ENCODE results near the gene NPLOC4. TPM values are rescaled to one million over a fixed set of nuclear protein-coding genes. Genes with fewer than 3 reads are reported as not detected.

Gene NPLOC4
- total and polyA plus RNA-seq, 4 donors: 23.5 to 67.4 (median 50.6) TPM

DNA sequence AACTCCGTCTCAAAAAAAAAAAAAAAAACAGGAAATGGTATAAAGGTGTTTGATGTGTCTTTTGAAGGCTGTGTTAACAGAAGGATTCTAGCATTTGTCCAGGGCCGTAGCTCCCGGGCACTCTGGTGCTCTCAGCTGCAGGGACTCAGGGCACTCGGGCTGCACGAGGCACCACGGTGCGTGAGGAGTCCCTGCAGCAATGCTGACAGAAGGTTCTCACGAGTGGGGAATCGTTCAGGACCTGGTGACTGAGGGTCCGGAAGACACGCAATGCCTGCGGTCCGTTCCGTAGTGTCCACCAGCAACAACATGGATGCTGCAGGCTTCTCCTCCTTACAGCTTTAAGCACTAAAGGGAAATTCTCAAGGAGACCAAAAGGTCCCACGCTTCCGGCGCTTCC is 72.1 kb downstream of the NPLOC4 start:
- peaks cover 13 to 56% (median 39%) of the 10 kb centered on the region in 4 donors for H3K36me3 ChIP-seq (ENCODE audit: control insufficient read depth in 4 of 4, insufficient read depth in 3 of 4, low read depth in 1 of 4, low read length in 3 of 4)
- no peak overlapping the region for H3K27ac ChIP-seq (ENCODE audit: low read depth in 1 of 2, low read length in 2 of 2)

More for the DNA sequence above, 72.1 kb downstream of the NPLOC4 start:
- H3K9me3 ChIP-seq (ENCODE audit: control insufficient read depth in 4 of 4, low read length in 3 of 4): no peaks in the 10 kb centered on the region
- peaks cover 6 to 31% (median 25%) of the 10 kb centered on the region in 4 donors for H3K4me1 ChIP-seq (ENCODE audit: control insufficient read depth in 4 of 4, insufficient read depth in 4 of 4, low read length in 3 of 4)
- no peak overlapping the region for H3K4me3 ChIP-seq (ENCODE audit: low read depth in 1 of 3, low read length in 3 of 3)
- H3K9ac ChIP-seq (ENCODE audit: low read depth in 1 of 2, low read length in 2 of 2): no peak overlapping the region
- H3K27me3 ChIP-seq (ENCODE audit: control insufficient read depth in 4 of 4, insufficient read depth in 4 of 4, low read length in 3 of 4): no peaks in the 10 kb centered on the region
- TF ChIP-seq, protein P1, sequence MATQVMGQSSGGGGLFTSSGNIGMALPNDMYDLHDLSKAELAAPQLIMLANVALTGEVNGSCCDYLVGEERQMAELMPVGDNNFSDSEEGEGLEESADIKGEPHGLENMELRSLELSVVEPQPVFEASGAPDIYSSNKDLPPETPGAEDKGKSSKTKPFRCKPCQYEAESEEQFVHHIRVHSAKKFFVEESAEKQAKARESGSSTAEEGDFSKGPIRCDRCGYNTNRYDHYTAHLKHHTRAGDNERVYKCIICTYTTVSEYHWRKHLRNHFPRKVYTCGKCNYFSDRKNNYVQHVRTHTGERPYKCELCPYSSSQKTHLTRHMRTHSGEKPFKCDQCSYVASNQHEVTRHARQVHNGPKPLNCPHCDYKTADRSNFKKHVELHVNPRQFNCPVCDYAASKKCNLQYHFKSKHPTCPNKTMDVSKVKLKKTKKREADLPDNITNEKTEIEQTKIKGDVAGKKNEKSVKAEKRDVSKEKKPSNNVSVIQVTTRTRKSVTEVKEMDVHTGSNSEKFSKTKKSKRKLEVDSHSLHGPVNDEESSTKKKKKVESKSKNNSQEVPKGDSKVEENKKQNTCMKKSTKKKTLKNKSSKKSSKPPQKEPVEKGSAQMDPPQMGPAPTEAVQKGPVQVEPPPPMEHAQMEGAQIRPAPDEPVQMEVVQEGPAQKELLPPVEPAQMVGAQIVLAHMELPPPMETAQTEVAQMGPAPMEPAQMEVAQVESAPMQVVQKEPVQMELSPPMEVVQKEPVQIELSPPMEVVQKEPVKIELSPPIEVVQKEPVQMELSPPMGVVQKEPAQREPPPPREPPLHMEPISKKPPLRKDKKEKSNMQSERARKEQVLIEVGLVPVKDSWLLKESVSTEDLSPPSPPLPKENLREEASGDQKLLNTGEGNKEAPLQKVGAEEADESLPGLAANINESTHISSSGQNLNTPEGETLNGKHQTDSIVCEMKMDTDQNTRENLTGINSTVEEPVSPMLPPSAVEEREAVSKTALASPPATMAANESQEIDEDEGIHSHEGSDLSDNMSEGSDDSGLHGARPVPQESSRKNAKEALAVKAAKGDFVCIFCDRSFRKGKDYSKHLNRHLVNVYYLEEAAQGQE (IDR thresholded peaks at IDR 0.05): no peak
- TF ChIP-seq GABPA (IDR thresholded peaks at IDR 0.05 in 1 of 2, conservative IDR thresholded peaks at IDR 0.05 in 1 of 2) (no peak), RXRA (IDR thresholded peaks at IDR 0.05) (no peak), RAD21 (IDR thresholded peaks at IDR 0.05) (no peak), HNF4A (conservative IDR thresholded peaks at IDR 0.05) (no peak), EGR1 (IDR thresholded peaks at IDR 0.05; ENCODE audit: low read depth in 2 of 2) (no peak), SP1 (IDR thresholded peaks at IDR 0.05) (no peak), NR2F2 (IDR thresholded peaks at IDR 0.05) (no peak), TAF1 (conservative IDR thresholded peaks at IDR 0.05) (no peak), FOXA2 (IDR thresholded peaks at IDR 0.05) (no peak), HNF4G (IDR thresholded peaks at IDR 0.05) (no peak), JUND (IDR thresholded peaks at IDR 0.05) (no peak), FOXA1 (IDR thresholded peaks at IDR 0.05) (no peak), YY1 (IDR thresholded peaks at IDR 0.05) (no peak)
- TF ChIP-seq, protein P2, sequence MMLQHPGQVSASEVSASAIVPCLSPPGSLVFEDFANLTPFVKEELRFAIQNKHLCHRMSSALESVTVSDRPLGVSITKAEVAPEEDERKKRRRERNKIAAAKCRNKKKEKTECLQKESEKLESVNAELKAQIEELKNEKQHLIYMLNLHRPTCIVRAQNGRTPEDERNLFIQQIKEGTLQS (IDR thresholded peaks at IDR 0.05): no peak
- TF ChIP-seq, protein P3, sequence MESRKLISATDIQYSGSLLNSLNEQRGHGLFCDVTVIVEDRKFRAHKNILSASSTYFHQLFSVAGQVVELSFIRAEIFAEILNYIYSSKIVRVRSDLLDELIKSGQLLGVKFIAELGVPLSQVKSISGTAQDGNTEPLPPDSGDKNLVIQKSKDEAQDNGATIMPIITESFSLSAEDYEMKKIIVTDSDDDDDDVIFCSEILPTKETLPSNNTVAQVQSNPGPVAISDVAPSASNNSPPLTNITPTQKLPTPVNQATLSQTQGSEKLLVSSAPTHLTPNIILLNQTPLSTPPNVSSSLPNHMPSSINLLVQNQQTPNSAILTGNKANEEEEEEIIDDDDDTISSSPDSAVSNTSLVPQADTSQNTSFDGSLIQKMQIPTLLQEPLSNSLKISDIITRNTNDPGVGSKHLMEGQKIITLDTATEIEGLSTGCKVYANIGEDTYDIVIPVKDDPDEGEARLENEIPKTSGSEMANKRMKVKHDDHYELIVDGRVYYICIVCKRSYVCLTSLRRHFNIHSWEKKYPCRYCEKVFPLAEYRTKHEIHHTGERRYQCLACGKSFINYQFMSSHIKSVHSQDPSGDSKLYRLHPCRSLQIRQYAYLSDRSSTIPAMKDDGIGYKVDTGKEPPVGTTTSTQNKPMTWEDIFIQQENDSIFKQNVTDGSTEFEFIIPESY (IDR thresholded peaks at IDR 0.05): no peak
- TF ChIP-seq, protein P4, sequence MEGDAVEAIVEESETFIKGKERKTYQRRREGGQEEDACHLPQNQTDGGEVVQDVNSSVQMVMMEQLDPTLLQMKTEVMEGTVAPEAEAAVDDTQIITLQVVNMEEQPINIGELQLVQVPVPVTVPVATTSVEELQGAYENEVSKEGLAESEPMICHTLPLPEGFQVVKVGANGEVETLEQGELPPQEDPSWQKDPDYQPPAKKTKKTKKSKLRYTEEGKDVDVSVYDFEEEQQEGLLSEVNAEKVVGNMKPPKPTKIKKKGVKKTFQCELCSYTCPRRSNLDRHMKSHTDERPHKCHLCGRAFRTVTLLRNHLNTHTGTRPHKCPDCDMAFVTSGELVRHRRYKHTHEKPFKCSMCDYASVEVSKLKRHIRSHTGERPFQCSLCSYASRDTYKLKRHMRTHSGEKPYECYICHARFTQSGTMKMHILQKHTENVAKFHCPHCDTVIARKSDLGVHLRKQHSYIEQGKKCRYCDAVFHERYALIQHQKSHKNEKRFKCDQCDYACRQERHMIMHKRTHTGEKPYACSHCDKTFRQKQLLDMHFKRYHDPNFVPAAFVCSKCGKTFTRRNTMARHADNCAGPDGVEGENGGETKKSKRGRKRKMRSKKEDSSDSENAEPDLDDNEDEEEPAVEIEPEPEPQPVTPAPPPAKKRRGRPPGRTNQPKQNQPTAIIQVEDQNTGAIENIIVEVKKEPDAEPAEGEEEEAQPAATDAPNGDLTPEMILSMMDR (IDR thresholded peaks at IDR 0.05; ENCODE audit: low read depth, low read length, missing input control): no peak
- TF ChIP-seq, protein P5, sequence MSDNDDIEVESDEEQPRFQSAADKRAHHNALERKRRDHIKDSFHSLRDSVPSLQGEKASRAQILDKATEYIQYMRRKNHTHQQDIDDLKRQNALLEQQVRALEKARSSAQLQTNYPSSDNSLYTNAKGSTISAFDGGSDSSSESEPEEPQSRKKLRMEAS (IDR thresholded peaks at IDR 0.05): no peak
- WGBS: 94% methylated on average over 17 of the region's 17 CpGs
- no peak for DNase-seq (ENCODE audit: low spot score)
